Osteocyte (in vitro differentiated cells): Measurements from ENCODE around the gene HGFAC. TPM values are rescaled to one million over a fixed set of nuclear protein-coding genes. Genes with fewer than 3 reads are reported as not detected.
A peak's percentile ranks its signal among the peaks of the same experiment; 100 is the strongest.

Source experiments
- DNase-seq: peaks from one replicate; pipeline ENCODE4 v3.0.0; 2021; ENCODE audit warnings: mixed read lengths; ENCODE audit not compliant: unreplicated experiment; ENCODE audit errors: extremely low spot score
- H3K27ac Mint-ChIP-seq: one replicate; pipeline ENCODE4 v1.8.0; 2021; ENCODE audit warnings: mild to moderate bottlenecking, mixed read lengths; ENCODE audit not compliant: unreplicated experiment
- H3K27me3 Mint-ChIP-seq: one replicate; pipeline ENCODE4 v1.8.0; 2021; ENCODE audit warnings: mixed read lengths; ENCODE audit not compliant: unreplicated experiment
- H3K36me3 Mint-ChIP-seq: one replicate; pipeline ENCODE4 v1.8.0; 2021; ENCODE audit warnings: mixed read lengths; ENCODE audit not compliant: unreplicated experiment
- H3K4me1 Mint-ChIP-seq: one replicate; pipeline ENCODE4 v1.8.0; 2021; ENCODE audit warnings: mixed read lengths; ENCODE audit not compliant: unreplicated experiment
- H3K4me3 Mint-ChIP-seq: one replicate; pipeline ENCODE4 v1.8.0; 2021; ENCODE audit warnings: mild to moderate bottlenecking, moderate library complexity, mixed read lengths; ENCODE audit not compliant: unreplicated experiment
- H3K9me3 Mint-ChIP-seq: one replicate; pipeline ENCODE4 v1.8.0; 2021; ENCODE audit warnings: mixed read lengths; ENCODE audit not compliant: unreplicated experiment
- total RNA-seq: library from RNA; stranded (reverse); gene quantifications from 2 replicates; pipeline ENCODE4 v1.2.1, GENCODE V29; 2021
- TF ChIP-seq, protein P1 (sequence below): fragments of 200-600 bp; sonication (generic); IDR thresholded peaks from 2 replicates; pipeline ENCODE4 v1.5.0; 2021; ENCODE audit warnings: antibody characterized with exemption, mild to moderate bottlenecking, moderate library complexity

The HGFAC gene
- total RNA-seq, 1 donor from 2014 or later: 0.54 TPM

GRCh38 chr4:3479358-3480101 is 37.8 kb downstream of the HGFAC start:
- Mint-ChIP-seq H3K27ac (no peak overlapping the region), H3K27me3 (peaks cover 2% of the 10 kb centered on the region), H3K36me3 (no peaks in the 10 kb centered on the region), H3K4me3 (no peak overlapping the region), H3K9me3 (no peaks in the 10 kb centered on the region), H3K4me1 (peaks cover 2% of the 10 kb centered on the region)
- TF ChIP-seq, protein P1, sequence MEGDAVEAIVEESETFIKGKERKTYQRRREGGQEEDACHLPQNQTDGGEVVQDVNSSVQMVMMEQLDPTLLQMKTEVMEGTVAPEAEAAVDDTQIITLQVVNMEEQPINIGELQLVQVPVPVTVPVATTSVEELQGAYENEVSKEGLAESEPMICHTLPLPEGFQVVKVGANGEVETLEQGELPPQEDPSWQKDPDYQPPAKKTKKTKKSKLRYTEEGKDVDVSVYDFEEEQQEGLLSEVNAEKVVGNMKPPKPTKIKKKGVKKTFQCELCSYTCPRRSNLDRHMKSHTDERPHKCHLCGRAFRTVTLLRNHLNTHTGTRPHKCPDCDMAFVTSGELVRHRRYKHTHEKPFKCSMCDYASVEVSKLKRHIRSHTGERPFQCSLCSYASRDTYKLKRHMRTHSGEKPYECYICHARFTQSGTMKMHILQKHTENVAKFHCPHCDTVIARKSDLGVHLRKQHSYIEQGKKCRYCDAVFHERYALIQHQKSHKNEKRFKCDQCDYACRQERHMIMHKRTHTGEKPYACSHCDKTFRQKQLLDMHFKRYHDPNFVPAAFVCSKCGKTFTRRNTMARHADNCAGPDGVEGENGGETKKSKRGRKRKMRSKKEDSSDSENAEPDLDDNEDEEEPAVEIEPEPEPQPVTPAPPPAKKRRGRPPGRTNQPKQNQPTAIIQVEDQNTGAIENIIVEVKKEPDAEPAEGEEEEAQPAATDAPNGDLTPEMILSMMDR: no peak
- DNase-seq: no peak

- Mint-ChIP-seq H3K4me1 (peaks cover 2% of the 10 kb centered on the region), H3K9me3 (no peaks in the 10 kb centered on the region), H3K27ac (no peak overlapping the region), H3K36me3 (no peaks in the 10 kb centered on the region), H3K27me3 (peaks cover 4% of the 10 kb centered on the region), H3K4me3 (no peak overlapping the region)
- DNase-seq: peak; percentile 96
- TF ChIP-seq, protein P1: peak; percentile 99
Observed at GRCh38 chr4:3480528-3481112, 38.9 kb downstream of the HGFAC start.

- peaks cover 4% of the 10 kb centered on the region for H3K27me3 Mint-ChIP-seq
- no peaks in the 10 kb centered on the region for H3K36me3 Mint-ChIP-seq
- H3K4me3 Mint-ChIP-seq: no peak overlapping the region
- H3K4me1 Mint-ChIP-seq: peaks cover 2% of the 10 kb centered on the region
- TF ChIP-seq, protein P1: no peak
- H3K27ac Mint-ChIP-seq: no peak overlapping the region
- DNase-seq: no peak
- H3K9me3 Mint-ChIP-seq: no peaks in the 10 kb centered on the region
Observed at GRCh38 chr4:3481113-3481531, 39.4 kb downstream of the HGFAC start.

DNA sequence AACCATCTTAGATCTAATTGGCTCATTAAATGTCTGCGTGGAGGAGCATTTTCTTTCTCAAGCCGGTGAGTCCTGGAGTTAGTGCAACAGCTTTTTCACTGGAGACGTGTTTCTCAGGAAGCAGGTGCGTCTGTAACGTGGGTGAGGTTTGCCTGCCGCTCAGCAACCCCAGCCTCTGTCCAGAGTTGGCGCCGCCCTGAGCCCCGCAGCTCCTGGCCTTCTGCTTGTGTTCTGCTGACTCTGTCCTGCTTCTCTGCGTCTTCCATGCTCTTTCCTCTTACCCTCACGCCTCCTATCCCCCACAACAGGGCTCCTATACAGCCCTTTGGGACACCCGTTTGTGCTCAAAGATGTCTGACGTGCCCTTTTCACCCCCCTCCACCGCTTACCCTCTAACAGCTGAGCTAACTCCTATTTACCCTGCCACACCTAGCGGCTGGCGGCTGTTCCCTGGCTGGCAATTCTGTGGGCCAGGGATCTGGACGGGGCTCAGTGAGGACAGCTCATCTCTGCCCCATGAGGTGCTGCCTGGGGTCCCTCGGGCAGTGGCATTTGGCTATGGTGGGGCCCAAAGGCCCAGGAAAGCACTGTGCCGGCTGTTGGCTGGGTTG is 40.1 kb downstream of the HGFAC start:
- Mint-ChIP-seq H3K4me3 (no peak overlapping the region), H3K36me3 (no peaks in the 10 kb centered on the region), H3K4me1 (peaks cover 5% of the 10 kb centered on the region), H3K9me3 (no peaks in the 10 kb centered on the region), H3K27me3 (peaks cover 4% of the 10 kb centered on the region), H3K27ac (no peak overlapping the region)
- TF ChIP-seq, protein P1: no peak
- DNase-seq: no peak

DNA sequence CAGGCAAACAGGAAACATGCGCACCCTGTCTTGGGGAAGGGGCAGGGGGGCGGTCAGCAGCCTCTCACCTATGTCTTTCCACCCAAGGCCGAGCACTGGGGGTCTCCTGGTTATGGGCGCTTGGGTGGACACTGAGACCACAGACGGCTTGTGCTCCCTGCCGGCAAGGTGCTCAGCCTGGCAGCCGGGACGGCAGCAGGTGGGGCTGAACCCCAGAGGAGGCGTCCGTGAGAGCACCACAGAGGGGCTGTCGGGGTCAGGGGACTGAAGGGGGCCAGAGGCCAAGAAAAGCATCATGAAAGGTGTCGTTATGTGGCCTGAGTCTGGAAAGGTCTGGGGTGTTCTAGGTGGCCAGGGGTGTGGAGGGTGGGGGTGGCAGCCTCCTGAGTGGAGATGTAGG is 40.9 kb downstream of the HGFAC start:
- no peak overlapping the region for H3K27ac Mint-ChIP-seq
- no peak for DNase-seq
- no peak overlapping the region for H3K4me3 Mint-ChIP-seq
- TF ChIP-seq, protein P1: no peak
- peaks cover 7% of the 10 kb centered on the region for H3K27me3 Mint-ChIP-seq
- H3K36me3 Mint-ChIP-seq: no peaks in the 10 kb centered on the region
- no peaks in the 10 kb centered on the region for H3K9me3 Mint-ChIP-seq
- peaks cover 5% of the 10 kb centered on the region for H3K4me1 Mint-ChIP-seq
